Left lobe of liver (tissue), 1 donor: ENCODE measurements around the gene ZSCAN5C. TPM values are rescaled to one million over a fixed set of nuclear protein-coding genes. Genes with fewer than 3 reads are reported as not detected.

Source experiments
- total RNA-seq: library from RNA; stranded (reverse); gene quantifications from one replicate; pipeline ENCODE4 v1.2.1, GENCODE V29; 2021
- donor health status: DM: no; HTN: yes; CAD: no.

The ZSCAN5C gene
- total RNA-seq, 1 donor from 2014 or later, result not detected

Other genes with a start within 250 kb of the ZSCAN5C start
- not detected for gene NLRP5, start 215.5 kb upstream of the ZSCAN5C start, total RNA-seq
- gene ZNF787, start 81.0 kb upstream of the ZSCAN5C start, total RNA-seq, result 29.0 TPM
- 58.5 TPM for gene ZNF444, start 61.0 kb upstream of the ZSCAN5C start, total RNA-seq
- not detected for gene GALP, start 26.3 kb upstream of the ZSCAN5C start, total RNA-seq
- not detected for gene ZSCAN5B, start 4.5 kb upstream of the ZSCAN5C start, total RNA-seq
- not detected for gene EDDM13, start 70.5 kb downstream of the ZSCAN5C start, total RNA-seq
- gene ZSCAN5A, start 112.6 kb downstream of the ZSCAN5C start, total RNA-seq, result 4.3 TPM
- gene ZNF582, start 191.3 kb downstream of the ZSCAN5C start, total RNA-seq, result 1.2 TPM
- 1.1 TPM for gene ZNF583, start 202.1 kb downstream of the ZSCAN5C start, total RNA-seq